K562 (cell line): ENCODE measurements around the gene ZNF618. TPM values are rescaled to one million over a fixed set of nuclear protein-coding genes. Genes with fewer than 3 reads are reported as not detected.

Experiments
- ATAC-seq: fragments of 200-7000 bp; cut with Tn5 transposase; 3 replicates; pipeline ENCODE4 v1.9.1; 2020; ENCODE audit warnings: moderate library complexity
- BruUV-seq: library from RNA; stranded (reverse); fragments of 400-500 nt; replicated peaks from 2 replicates; lab custom pipeline; 2021; lab: Mats Ljungman, UMichigan
- CTCF ChIA-PET: fragments of 300-600 bp; formaldehyde crosslinking; extraction: SDS; loops from one replicate; lab custom pipeline; 2021; ENCODE audit warnings: low intra/inter-chr PET ratio; lab: Yijun Ruan, JAX
- POLR2A ChIA-PET: fragments of 300-600, 350-650 bp; sonication (Branson Sonifier 250); formaldehyde crosslinking; extraction: SDS; loops from one replicate; lab custom pipeline; 2021; ENCODE audit warnings: antibody characterized with exemption, inconsistent platforms; lab: Yijun Ruan, JAX
- DNase-seq, 4 experiments: peaks; one replicate each; pipeline versions ENCODE4 v3.0.0 to v3.0.0-alpha.2; 2011 to 2018; ENCODE audit warnings: low spot score in 3 of 4, mixed read lengths in 3 of 4; ENCODE audit errors: extremely low read depth in 1 of 4
- FAIRE-seq: peaks from 2 replicates; lab custom pipeline; 2011; peaks lifted over from hg19 to GRCh38; lab: Jason Lieb, UNC
- H2AFZ ChIP-seq: 2 replicates; pipeline ENCODE4 v1.6.0; 2011; ENCODE audit warnings: low read depth, low read length, control low read depth, inconsistent platforms
- H3K27ac ChIP-seq: fragments of 200-600 bp; 3 replicates; pipeline ENCODE4 v1.8.0; 2011; ENCODE audit warnings: low read depth, mild to moderate bottlenecking, control low read depth, inconsistent platforms, low read length, moderate library complexity, mixed read lengths; ENCODE audit errors: extremely low read depth
- H3K27me3 ChIP-seq, 2 experiments: fragments of 300-600 bp in 1 of 2; 2 replicates in 1 of 2; 3 replicates in 1 of 2; pipeline versions ENCODE4 v1.6.0 to v1.8.0; 2011; ENCODE audit warnings: inconsistent platforms in 2 of 2, low read length in 2 of 2, mild to moderate bottlenecking in 1 of 2, mixed read lengths in 1 of 2, moderate library complexity in 1 of 2; ENCODE audit not compliant: control insufficient read depth in 2 of 2, insufficient read depth in 2 of 2
- H3K36me3 ChIP-seq: fragments of 300-600 bp; 3 replicates; pipeline ENCODE4 v1.8.0; 2011; ENCODE audit warnings: mild to moderate bottlenecking, low read length, inconsistent platforms; ENCODE audit not compliant: control insufficient read depth, insufficient read depth
- H3K4me1 ChIP-seq, 2 experiments: fragments of 200-600 bp in 1 of 2; replicated peaks in 1 of 2; 2 replicates in 1 of 2; 3 replicates in 1 of 2; pipeline versions ENCODE4 v1.5.1 to v1.8.0; 2011; ENCODE audit warnings: inconsistent platforms in 2 of 2, low read length in 2 of 2, mild to moderate bottlenecking in 1 of 2, mixed read lengths in 1 of 2, moderate library complexity in 1 of 2; ENCODE audit not compliant: control insufficient read depth in 2 of 2, insufficient read depth in 2 of 2
- H3K4me2 ChIP-seq: 2 replicates; pipeline ENCODE4 v1.6.1; 2011; ENCODE audit warnings: low read length, control low read depth, inconsistent platforms, mixed read lengths; ENCODE audit not compliant: insufficient read depth
- H3K4me3 ChIP-seq: fragments of 200-600 bp; sonication (generic), shearing (Covaris generic); 2 replicates; pipeline ENCODE4 v1.5.1; 2016; ENCODE audit warnings: control low read depth, inconsistent platforms
- H3K79me2 ChIP-seq: fragments of 200-600 bp; 3 replicates; pipeline ENCODE4 v1.8.0; 2011; ENCODE audit warnings: low read length, inconsistent platforms; ENCODE audit not compliant: control insufficient read depth, insufficient read depth
- H3K9ac ChIP-seq, 2 experiments: 2 replicates each; pipeline versions ENCODE4 v1.6.0 to v1.6.1; 2011; ENCODE audit warnings: low read depth in 2 of 2, low read length in 2 of 2, control low read depth in 1 of 2, inconsistent platforms in 1 of 2, mild to moderate bottlenecking in 1 of 2, mixed read lengths in 1 of 2; ENCODE audit not compliant: insufficient read depth in 1 of 2
- H3K9me1 ChIP-seq: one replicate; pipeline ENCODE4 v1.6.0; 2011; ENCODE audit warnings: inconsistent platforms, mild to moderate bottlenecking, low read length, moderate library complexity; ENCODE audit not compliant: control insufficient read depth, insufficient read depth
- H3K9me3 ChIP-seq: replicated peaks from 2 replicates; pipeline ENCODE4 v1.5.1; 2011; ENCODE audit warnings: low read depth, low read length, inconsistent platforms; ENCODE audit not compliant: control insufficient read depth, insufficient read depth
- H4K20me1 ChIP-seq: replicated peaks from 2 replicates; pipeline ENCODE4 v1.6.1; 2011; ENCODE audit warnings: low read length, inconsistent platforms, mixed read lengths; ENCODE audit not compliant: control insufficient read depth, insufficient read depth
- ATF3 ChIP-seq, 2 experiments: fragments of 450-650 bp in 1 of 2; sonication (generic) in 1 of 2; formaldehyde crosslinking in 1 of 2; IDR thresholded peaks in 1 of 2; conservative IDR thresholded peaks in 1 of 2; 2 replicates each; pipeline versions ENCODE4 v1.6.1 to v1.8.1; 2016 to 2023; ENCODE audit warnings: mild to moderate bottlenecking in 2 of 2, moderate library complexity in 2 of 2, inconsistent platforms in 1 of 2, missing genetic modification reagents in 1 of 2
- CBFA2T2 ChIP-seq: fragments of 450-650 bp; conservative IDR thresholded peaks from 2 replicates; pipeline ENCODE4 v1.6.1; 2017; ENCODE audit warnings: mild to moderate bottlenecking
- FOSL1 ChIP-seq: fragments of 200-800 bp; sonication (Bioruptor generic); conservative IDR thresholded peaks from 2 replicates; pipeline ENCODE4 v1.6.1; 2016; ENCODE audit warnings: missing genetic modification characterization, missing compliant biosample characterization
- JUND ChIP-seq, 2 experiments: IDR thresholded peaks; 2 replicates in 1 of 2; 3 replicates in 1 of 2; pipeline ENCODE4 v1.6.1; 2011; ENCODE audit warnings: borderline replicate concordance in 2 of 2, low read depth in 2 of 2, low read length in 2 of 2, improper control_type of control experiment in 1 of 2, missing biosample characterization in 1 of 2, missing genetic modification characterization in 1 of 2, missing genetic modification reagents in 1 of 2
- RAD21 ChIP-seq, 2 experiments: fragments of 250-450 bp in 1 of 2; fragments of 450-650 bp in 1 of 2; sonication (Bioruptor Pico) in 1 of 2; formaldehyde crosslinking in 1 of 2; IDR thresholded peaks in 1 of 2; conservative IDR thresholded peaks in 1 of 2; 2 replicates each; pipeline versions ENCODE4 v1.4.0 to v1.8.0; 2020 to 2022; ENCODE audit warnings: mild to moderate bottlenecking in 2 of 2, moderate library complexity in 1 of 2
- WGBS: fragments of 100-300 bp; shearing (Covaris generic); methylation state at CpG from one replicate; pipeline ENCODE4 v1.1.6; 2016; ENCODE audit warnings: low coverage, mixed read lengths; ENCODE audit not compliant: insufficient coverage; ENCODE audit errors: missing lambda C conversion rate; 5-methylcytosine and 5-hydroxymethylcytosine counted together
- in situ Hi-C: fragments of 300-500 bp; cut with MboI; formaldehyde crosslinking; loops from 4 replicates; pipeline ENCODE4 v1.15.0; 2018; ENCODE audit warnings: inconsistent platforms, mixed read lengths
- intact Hi-C: fragments of 100-400 bp; cut with micrococcal nuclease; formaldehyde crosslinking; loops from 2 replicates; pipeline ENCODE4 v1.14.2; 2022
- polyA plus RNA-seq, 8 experiments: library from polyadenylated mRNA; depleted of rRNA in 4 of 8; stranded (reverse) in 5 of 8; unstranded in 3 of 8; fragments of >200 nt; fragmentation: Nextera tagmentation in 2 of 8; fragmentation: Illumina TruSeq in 1 of 8; extraction: Ambion mirVana in 2 of 8; extraction: Trizol in 1 of 8; gene quantifications; 2 replicates each; pipeline versions ENCODE4 v1.2.1 to v1.2.3, GENCODE V29; 2011 to 2014; ENCODE audit warnings: inconsistent platforms in 1 of 8, missing spikeins in 1 of 8
- total RNA-seq, 7 experiments: library from RNA; depleted of rRNA in 6 of 7; stranded (reverse); fragments of >200 nt in 6 of 7; fragmentation: Illumina TruSeq in 2 of 7; extraction: Trizol in 2 of 7; gene quantifications; 2 replicates each; pipeline versions ENCODE4 v1.2.1 to v1.2.3, GENCODE V29; 2011 to 2021; ENCODE audit warnings: low replicate concordance in 1 of 7

The ZNF618 gene
- total and polyA plus RNA-seq, 9 of the 15 experiments (the other 6 are each of a cell fraction or from before 2014, with no cell fraction given) = 0.08 to 13.7 (median 3.4) TPM

- peak; percentile 52 for ATAC-seq
- WGBS = 36% methylated on average over 15 of the region's 15 CpGs
- H3K4me1 ChIP-seq = no peaks in the 10 kb centered on the region; a peak in 1 of 5 replicates
- no peaks in the 10 kb centered on the region for H3K27me3 ChIP-seq
- ChIA-PET CTCF (no interaction called here), POLR2A (interaction anchor here (1.3 kb wide), 1 partner anchor 17 kb away, joined by 3 read pairs; no protein-coding TSS in a partner anchor)
- H3K4me3 ChIP-seq = no peak overlapping the region
- intact Hi-C loops (no loop called here), in situ Hi-C loops (no loop called here)
- FAIRE-seq = peak; percentile 54
- H2AFZ ChIP-seq = no peak overlapping the region
- H3K9me1 ChIP-seq = peaks cover 4% of the 10 kb centered on the region
- H3K79me2 ChIP-seq = no peaks in the 10 kb centered on the region
- peak; percentile 58 for TF ChIP-seq FOSL1 (tag)
- no peak for TF ChIP-seq CBFA2T2
- TF ChIP-seq JUND (IDR thresholded peaks at IDR 0.05; ENCODE audit: borderline replicate concordance, low read depth, low read length) = peak; percentile 61; the same call in 1 of the 2 replicates
- peak; percentile 40; the same call in 1 of the 3 replicates for TF ChIP-seq JUND (tag; IDR thresholded peaks at IDR 0.05; ENCODE audit: borderline replicate concordance, low read depth, low read length)
- TF ChIP-seq ATF3 (IDR thresholded peaks at IDR 0.05) = peak; percentile 54
- no peak for TF ChIP-seq ATF3 (CRISPR knock-in tag; conservative IDR thresholded peaks at IDR 0.05)
- TF ChIP-seq RAD21 (CRISPR knock-in tag; conservative IDR thresholded peaks at IDR 0.05 in 1 of 2, IDR thresholded peaks at IDR 0.05 in 1 of 2) = no peak
- no peak overlapping the region for H3K27ac ChIP-seq
- H3K9ac ChIP-seq = no peak overlapping the region; a peak in 1 of 4 replicates
- peaks cover 5% of the 10 kb centered on the region; the same call in 1 of the 3 replicates for H3K36me3 ChIP-seq
- H3K4me2 ChIP-seq = no peak overlapping the region
- H4K20me1 ChIP-seq = 0 out of 2 replicates have a peak, but pooled peaks cover 10% of the 10 kb centered on the region
- H3K9me3 ChIP-seq = no peaks in the 10 kb centered on the region
- no TSS peak for BruUV-seq
- DNase-seq = peak in 2 of 4 experiments; percentile 15 to 18
Observed at GRCh38 chr9:113985968-113986585, 110.0 kb downstream of the ZNF618 start.
